Right lobe of liver (tissue), 6 donors: ENCODE results near the gene FAM161B. TPM values are rescaled to one million over a fixed set of nuclear protein-coding genes. Genes with fewer than 3 reads are reported as not detected.
A peak's percentile ranks its signal among the peaks of the same experiment; 100 is the strongest.

ENCODE experiments used
- ATAC-seq, 4 donors: fragments of 200-7000 bp; cut with Tn5 transposase; one replicate each; pipeline ENCODE4 v1.9.1; 2020; ENCODE audit warnings: mild to moderate bottlenecking in 4 of 4, moderate library complexity in 4 of 4
- DNase-seq, 3 donors: peaks; one replicate each; pipeline ENCODE4 v3.0.0-alpha.2; 2020
- H3K27ac ChIP-seq, 3 donors: fragments of 200-600 bp; one replicate each; pipeline ENCODE4 v1.8.0; 2022
- H3K27me3 ChIP-seq, 2 donors: fragments of 200-600 bp; one replicate each; pipeline ENCODE4 v1.8.0; 2022
- H3K36me3 ChIP-seq, 4 donors: fragments of 200-600 bp; sonication (generic) in 1 of 4; one replicate each; pipeline versions ENCODE4 v1.5.1 to v1.8.0; 2017 to 2022; ENCODE audit warnings: control low read depth in 1 of 4
- H3K4me1 ChIP-seq, 4 donors: fragments of 200-600 bp; sonication (generic) in 1 of 4; one replicate each; pipeline versions ENCODE4 v1.5.1 to v1.8.0; 2017 to 2022; ENCODE audit warnings: control low read depth in 1 of 4
- H3K4me3 ChIP-seq, 3 donors: fragments of 200-600 bp; one replicate each; pipeline ENCODE4 v1.8.0; 2022
- H3K9me3 ChIP-seq, 4 donors: fragments of 200-600 bp; sonication (generic) in 1 of 4; one replicate each; pipeline versions ENCODE4 v1.5.1 to v1.8.0; 2017 to 2022; ENCODE audit warnings: control low read depth in 1 of 4
- CTCF ChIP-seq, 4 donors: fragments of 200-600 bp in 3 of 4; fragments of 450-650 bp in 1 of 4; IDR thresholded peaks; one replicate each; pipeline versions ENCODE4 v1.5.1 to v1.8.0; 2016 to 2022; ENCODE audit warnings: antibody characterized with exemption in 4 of 4, mild to moderate bottlenecking in 2 of 4
- POLR2A ChIP-seq: fragments of 450-650 bp; IDR thresholded peaks from one replicate; pipeline ENCODE4 v1.6.1; 2017; ENCODE audit warnings: antibody characterized with exemption, mild to moderate bottlenecking
- WGBS: methylation state at CpG from one replicate; pipeline ENCODE4 v1.1.6; 2018; ENCODE audit warnings: low coverage, low lambda C conversion rate; ENCODE audit not compliant: insufficient coverage; ENCODE audit errors: missing lambda C conversion rate; 5-methylcytosine and 5-hydroxymethylcytosine counted together
- intact Hi-C, 2 donors: fragments of 100-400 bp; cut with DNase I; formaldehyde crosslinking; loops; one replicate each; pipeline versions ENCODE4 v1.11.2 to v1.14.1; 2022
- long read RNA-seq: library from polyadenylated mRNA; unstranded; transcript quantifications from one replicate; pipeline ENCODE4 v2.0.0, GENCODE V29; 2019
- total RNA-seq, 6 experiments: library from RNA; depleted of rRNA in 2 of 6; stranded (reverse); fragments of >200 nt in 2 of 6; fragmentation: NEBNext Ultra II Directional in 3 of 6; extraction: Animal tissue kit (Norgen Biotek cat#: 25700) in 3 of 6; gene quantifications; one replicate each; pipeline versions ENCODE4 v1.1.0 to v1.2.4, GENCODE V29; 2016 to 2023
- donor health status: DM: no; HTN: yes; CAD: no.
- donor health status: DM: no; HTN: no; CAD: no.
- donor health status: DM: no; HTN: no; CAD: no.
- donor health status: DM: no; HTN: yes; CAD: no.
- donor health status: DM: no; HTN: yes; CAD: no.

The FAM161B gene
- total RNA-seq: 1 to 10 TPM; 1.3 to 2.3 (median 1.5) TPM
- long read RNA-seq: 0 reads

GRCh38 chr14:73949752-73950734 lies at the start of gene FAM161B, which contains the start of gene COQ6:
TSS of gene FAM161B (minus strand) at chr14:73950094. CDS start at chr14:73950026, 68 bp downstream.
TSS of gene COQ6 (plus strand) at chr14:73950302. CDS start at chr14:73950333, 31 bp downstream.
- Histone ChIP-seq H3K9me3 (no peaks in the 10 kb centered on the region), H3K4me3 (peak within 1 kb of the TSS; percentile 79 to 99 (median 83)), H3K27ac (peak within 1 kb of the TSS; percentile 75 to 89 (median 80)), H3K4me1 (peaks cover 0 to 13% (median 2%) of the 10 kb centered on the region in 4 donors), H3K27me3 (no peaks in the 10 kb centered on the region), H3K36me3 (peaks cover 0 to 9% (median 6%) of the 10 kb centered on the region in 4 donors)
- intact Hi-C loops: no loop called here
- ATAC-seq (peak; percentile 94 to 98 (median 94)), DNase-seq (peak; percentile 92 to 96 (median 95))
- WGBS: 0% methylated on average over 40 of the region's 70 CpGs
- TF ChIP-seq CTCF (IDR thresholded peaks at IDR 0.05): peak in 1 of 4 donors; percentile 11
- peak; percentile 91 for TF ChIP-seq POLR2A

GRCh38 chr14:73998726-73999125 lies 48.8 kb upstream of the FAM161B start:
- TF ChIP-seq CTCF (IDR thresholded peaks at IDR 0.05): no peak
- TF ChIP-seq POLR2A: no peak
- DNase-seq (no peak), ATAC-seq (peak; percentile 34 to 43 (median 40))
- no peaks in the 10 kb centered on the region for H3K36me3 ChIP-seq
- peaks cover 0 to 35% (median 14%) of the 10 kb centered on the region in 4 donors for H3K4me1 ChIP-seq
- H3K4me3 ChIP-seq: no peak overlapping the region
- intact Hi-C loops: no loop called here
- H3K27ac ChIP-seq: peak overlapping the region in 2 of 3 donors; percentile 93 to 95
- 34% methylated on average over 2 of the region's 2 CpGs for WGBS
- H3K27me3 ChIP-seq: no peaks in the 10 kb centered on the region
- no peaks in the 10 kb centered on the region for H3K9me3 ChIP-seq

- intact Hi-C loops: no loop called here
- Histone ChIP-seq H3K4me3 (peak overlapping the region in 1 of 3 donors; percentile 2), H3K27me3 (no peaks in the 10 kb centered on the region), H3K27ac (peak overlapping the region in 2 of 3 donors; percentile 93 to 95), H3K36me3 (no peaks in the 10 kb centered on the region), H3K4me1 (peaks cover 0 to 42% (median 19%) of the 10 kb centered on the region in 4 donors), H3K9me3 (no peaks in the 10 kb centered on the region)
- 51% methylated on average over 7 of the region's 7 CpGs for whole genome bisulfite sequencing
- TF ChIP-seq CTCF (IDR thresholded peaks at IDR 0.05) (no peak), POLR2A (no peak)
- DNase-seq (no peak), ATAC-seq (no peak)
Observed at GRCh38 chr14:73997944-73998447, 48.1 kb upstream of the FAM161B start.

- peak; percentile 59 to 75 (median 65) for ATAC-seq
- H3K4me1 ChIP-seq: peaks cover 0 to 49% (median 23%) of the 10 kb centered on the region in 4 donors
- DNase-seq: no peak
Observed at GRCh38 chr14:73997108-73997943, 47.4 kb upstream of the FAM161B start.

More at GRCh38 chr14:73997108-73997943, 47.4 kb upstream of the FAM161B start:
- Histone ChIP-seq H3K4me3 (peak overlapping the region in 2 of 3 donors; percentile 59 to 71), H3K9me3 (no peaks in the 10 kb centered on the region), H3K27ac (peak overlapping the region; percentile 24 to 95 (median 93)), H3K27me3 (no peaks in the 10 kb centered on the region), H3K36me3 (no peaks in the 10 kb centered on the region)
- intact Hi-C loops: no loop called here
- peak; percentile 22 for TF ChIP-seq POLR2A
- no peak for TF ChIP-seq CTCF (IDR thresholded peaks at IDR 0.05)
- 43% methylated on average over 1 of the region's 1 CpG for WGBS
